Activated T-cell treated with anti-CD3 and anti-CD28 coated beads for 24 hours (primary cell): ENCODE measurements around the gene RASA4.
"Not testable (repeated sequence)": the region's sequence is repeated elsewhere in the genome, so short reads cannot be mapped to it uniquely, and the experiment has no call there.

Source experiments
- DNase-seq: peaks from one replicate; pipeline ENCODE4 v3.0.0-alpha.2; 2020; ENCODE audit warnings: low read depth

The RASA4 gene

DNA sequence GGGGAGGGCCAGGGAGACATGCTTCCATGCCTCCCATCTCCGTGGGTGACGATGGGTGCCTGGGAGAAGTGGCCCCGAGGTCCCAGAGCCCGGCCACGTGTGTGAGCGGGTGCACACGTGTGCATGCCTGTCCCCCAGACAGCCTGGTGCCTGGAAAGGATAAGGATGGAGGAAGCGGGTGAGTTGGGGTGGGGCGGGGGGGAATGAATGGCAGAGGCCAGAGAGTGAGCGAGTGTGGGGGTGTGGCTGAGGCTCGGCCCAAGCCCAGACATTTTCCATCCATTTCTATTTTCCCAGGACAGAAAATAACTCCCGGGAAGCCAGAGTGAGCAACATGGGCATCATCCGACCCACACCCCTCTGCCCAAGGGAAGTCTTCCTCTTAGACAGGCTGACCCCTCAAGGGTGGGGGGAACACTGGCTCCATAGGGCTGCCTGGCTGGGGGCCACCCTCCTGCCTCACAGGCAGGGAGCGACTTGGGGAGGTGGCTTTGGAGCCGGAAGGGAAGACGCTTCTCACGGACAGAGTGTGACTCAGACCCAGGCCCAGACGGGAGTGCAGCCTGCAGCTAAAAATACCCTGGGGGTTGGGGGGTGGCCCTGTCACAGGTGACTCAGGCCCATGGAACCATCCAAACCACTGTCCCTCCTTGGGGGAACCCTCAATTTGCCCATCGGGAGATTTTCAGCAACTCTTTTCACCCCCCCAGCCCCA is 12.0 kb downstream of the RASA4 start:
- DNase-seq, result not testable (repeated sequence)

DNA sequence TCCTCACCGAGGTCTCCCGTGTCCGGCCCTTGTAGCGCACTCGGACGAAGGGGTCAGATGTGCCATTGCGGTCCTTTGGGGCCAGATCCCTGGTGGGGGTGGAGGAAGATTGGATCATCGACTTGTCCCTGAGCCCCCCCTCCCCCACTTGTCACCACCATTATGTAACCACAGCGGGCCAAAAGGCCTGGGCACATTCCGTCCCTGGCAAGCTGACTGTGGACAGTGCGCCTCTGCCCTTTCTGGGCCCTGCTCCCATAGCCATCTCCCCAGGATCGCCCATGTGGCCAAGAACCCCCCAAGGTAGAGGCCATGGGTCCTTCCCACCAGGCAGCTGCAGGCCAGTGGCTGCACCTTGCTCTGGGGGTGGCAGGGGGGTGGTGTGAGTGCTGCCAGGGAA is 14.2 kb downstream of the RASA4 start:
- not testable (repeated sequence) for DNase-seq

DNA sequence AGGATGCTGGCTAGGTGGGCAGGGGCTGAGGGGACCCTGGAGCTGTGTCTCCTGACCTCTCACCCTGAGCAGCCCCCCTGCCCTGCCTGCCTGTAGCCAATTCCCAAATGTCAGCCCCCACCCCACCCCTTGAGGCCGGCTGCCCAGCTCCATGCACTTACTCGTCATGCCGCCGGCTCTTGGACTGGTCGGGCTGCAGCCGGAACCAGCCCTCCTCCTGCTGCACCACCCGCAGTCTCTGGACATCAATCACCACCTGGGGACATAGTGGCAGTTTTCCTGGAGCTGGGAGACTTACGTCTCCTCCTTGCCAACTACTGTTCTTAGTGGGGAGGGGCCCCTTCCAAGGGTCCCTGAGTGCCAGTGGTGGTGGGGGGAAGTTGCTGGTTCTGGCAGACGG is 16.9 kb downstream of the RASA4 start:
- not testable (repeated sequence) for DNase-seq

DNA sequence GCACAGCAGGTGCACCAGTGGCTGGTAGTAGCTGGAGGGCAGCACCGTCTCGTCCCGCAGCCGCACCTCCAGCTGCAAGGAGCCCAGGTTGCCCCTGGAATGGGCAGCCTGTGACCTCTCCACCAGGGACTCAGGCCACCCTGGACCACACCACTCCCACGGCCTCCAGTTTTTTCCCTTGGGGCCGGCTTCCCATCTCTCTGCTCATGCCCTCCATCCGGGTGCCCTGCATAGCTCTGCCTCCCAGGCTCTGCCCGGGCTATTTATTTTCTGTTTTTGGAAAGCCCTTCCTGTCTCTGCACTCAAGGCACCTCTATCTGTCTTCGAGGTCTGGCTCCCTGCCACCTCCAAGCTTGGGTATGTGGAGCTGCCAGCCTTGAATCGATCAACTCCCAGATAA is 20.5 kb downstream of the RASA4 start:
- DNase-seq, result not testable (repeated sequence)

DNA sequence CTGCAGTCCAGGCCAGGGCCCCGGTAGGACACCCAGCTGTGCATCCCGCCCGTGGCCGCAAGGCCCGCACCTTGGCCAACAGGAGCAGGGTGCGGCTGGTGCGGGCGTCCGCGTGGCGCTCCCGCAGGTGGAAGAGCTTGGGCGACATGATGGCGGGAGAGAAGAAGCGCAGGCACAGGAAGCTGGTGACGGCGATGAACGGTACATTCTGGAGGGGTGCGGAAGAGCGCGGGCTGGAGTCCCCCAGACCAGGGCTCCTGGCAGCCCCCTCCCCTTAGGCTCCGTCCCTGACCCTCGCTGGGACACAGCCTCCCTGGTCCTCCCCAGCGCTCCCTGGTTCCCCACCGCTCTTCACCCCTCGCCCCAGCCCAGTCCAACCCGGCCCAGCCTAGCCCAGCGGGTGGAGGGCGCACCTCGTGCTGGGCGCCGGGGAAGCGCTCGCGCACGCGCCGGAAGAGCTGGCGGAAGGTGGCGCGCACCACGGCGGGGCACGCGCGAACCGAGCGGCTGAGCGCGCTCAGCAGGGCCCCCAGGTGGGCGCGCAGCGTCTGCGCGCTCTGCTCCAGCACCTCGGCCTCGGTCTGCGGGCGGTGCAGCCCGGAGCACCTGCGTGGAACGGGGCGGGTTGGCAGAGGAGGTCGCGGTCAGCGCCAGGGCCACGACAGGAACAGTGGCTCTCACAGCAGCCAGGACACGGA is 22.8 kb downstream of the RASA4 start:
- DNase-seq, result not testable (repeated sequence)

DNA sequence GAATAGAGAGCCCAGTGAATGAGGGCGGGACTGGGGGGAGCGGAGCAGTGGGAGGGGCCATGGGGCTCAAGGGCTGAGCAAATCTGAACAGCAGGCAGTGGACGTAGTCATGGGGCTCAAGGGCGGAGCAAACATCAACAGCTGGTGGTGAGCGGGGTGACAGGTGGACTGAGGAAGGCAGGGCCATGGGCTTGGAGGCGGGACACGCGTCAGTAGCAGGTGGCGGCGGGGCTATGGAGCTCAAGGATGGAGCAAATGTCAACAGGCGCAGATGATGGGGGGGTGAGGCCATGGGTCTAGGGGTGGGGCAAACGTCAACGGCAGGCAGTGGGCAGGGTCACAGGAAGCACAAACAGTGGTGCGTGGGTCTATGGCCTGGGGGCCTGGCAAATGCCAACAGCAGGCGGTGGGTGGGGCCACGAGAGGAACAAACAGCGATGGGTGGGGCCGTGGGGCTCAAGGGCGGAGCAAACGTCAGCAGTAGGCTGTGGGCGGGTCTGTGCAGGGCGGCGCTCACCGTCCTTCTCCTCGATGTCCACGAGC is 24.0 kb downstream of the RASA4 start:
- not testable (repeated sequence) for DNase-seq

DNA sequence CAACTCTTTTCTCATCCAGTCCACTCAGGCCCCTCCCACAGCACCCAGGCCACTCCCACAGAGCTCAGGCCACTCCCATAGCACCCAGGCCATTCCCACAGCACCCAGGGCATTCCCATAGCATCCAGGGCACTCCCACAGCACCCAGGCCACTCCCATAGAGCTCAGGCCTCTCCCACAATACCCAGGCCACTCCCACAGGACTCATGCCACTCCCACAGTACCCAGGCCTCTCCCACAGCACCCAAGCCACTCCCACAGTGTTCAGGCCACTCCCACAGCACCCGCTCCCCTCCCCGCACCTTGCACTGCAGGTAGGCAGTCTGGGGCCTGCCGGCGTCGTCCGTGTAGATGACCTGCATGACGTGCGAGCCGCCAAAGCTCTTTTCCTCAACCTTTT is 26.7 kb downstream of the RASA4 start:
- not testable (repeated sequence) for DNase-seq

DNA sequence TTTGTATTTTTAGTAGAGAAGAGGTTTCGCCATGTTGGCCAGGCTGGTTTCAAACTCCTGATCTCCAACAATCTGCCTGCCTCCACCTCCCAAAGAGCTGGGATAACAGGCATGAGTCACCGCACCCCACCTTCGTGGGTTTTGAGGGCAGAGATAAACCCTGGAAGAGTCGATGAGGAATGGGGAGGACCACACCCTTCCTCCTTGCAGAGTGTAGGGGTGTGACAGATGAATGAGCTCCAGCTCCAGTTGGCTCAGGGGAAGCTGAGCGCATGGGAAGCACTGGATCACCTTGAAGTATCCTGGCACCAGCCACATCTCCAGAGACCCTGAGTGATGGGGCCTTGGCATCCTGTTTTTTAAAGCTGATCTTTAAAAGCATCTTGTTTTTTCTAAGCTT is 33.1 kb downstream of the RASA4 start:
- not testable (repeated sequence) for DNase-seq

DNA sequence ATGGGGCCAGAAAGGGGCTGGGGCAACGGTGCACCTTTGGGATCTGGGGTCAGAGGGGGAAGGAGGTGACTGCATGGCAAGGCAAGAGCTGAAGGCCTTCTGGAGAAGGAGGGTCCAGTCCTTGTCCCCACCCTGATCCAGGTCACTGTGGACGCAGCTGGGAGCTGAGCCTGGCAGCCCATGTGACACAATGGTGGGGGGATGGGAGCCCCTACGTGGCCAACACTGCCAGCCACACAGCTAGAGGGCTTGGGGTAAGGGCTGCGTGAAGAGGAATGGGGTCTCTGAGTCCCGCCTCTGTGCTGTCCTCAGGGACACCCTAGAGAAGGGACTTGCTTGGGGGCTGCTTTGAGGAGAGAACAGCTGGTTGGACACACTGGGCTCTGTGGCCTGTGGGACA is 34.8 kb downstream of the RASA4 start:
- DNase-seq, result not testable (repeated sequence)

DNA sequence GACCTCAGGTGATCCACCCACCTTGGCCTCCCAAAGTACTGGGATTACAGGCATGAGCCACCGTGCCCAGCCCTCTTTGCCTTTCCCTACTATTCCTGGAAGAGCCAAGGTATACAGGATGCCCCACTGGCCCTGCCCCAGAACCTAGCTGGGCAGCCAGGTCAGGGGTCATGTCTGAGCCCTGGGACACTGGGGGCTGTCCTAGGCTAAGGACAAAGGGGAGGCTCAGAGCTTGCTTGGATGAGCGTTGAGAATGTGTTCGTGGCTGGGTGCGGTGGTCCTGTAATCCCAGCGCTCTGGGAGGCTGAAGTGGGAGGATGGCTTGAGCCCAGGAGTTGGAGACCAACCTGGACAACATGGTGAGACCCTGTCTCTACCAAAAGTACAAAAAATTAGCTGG is 38.1 kb downstream of the RASA4 start:
- not testable (repeated sequence) for DNase-seq

DNA sequence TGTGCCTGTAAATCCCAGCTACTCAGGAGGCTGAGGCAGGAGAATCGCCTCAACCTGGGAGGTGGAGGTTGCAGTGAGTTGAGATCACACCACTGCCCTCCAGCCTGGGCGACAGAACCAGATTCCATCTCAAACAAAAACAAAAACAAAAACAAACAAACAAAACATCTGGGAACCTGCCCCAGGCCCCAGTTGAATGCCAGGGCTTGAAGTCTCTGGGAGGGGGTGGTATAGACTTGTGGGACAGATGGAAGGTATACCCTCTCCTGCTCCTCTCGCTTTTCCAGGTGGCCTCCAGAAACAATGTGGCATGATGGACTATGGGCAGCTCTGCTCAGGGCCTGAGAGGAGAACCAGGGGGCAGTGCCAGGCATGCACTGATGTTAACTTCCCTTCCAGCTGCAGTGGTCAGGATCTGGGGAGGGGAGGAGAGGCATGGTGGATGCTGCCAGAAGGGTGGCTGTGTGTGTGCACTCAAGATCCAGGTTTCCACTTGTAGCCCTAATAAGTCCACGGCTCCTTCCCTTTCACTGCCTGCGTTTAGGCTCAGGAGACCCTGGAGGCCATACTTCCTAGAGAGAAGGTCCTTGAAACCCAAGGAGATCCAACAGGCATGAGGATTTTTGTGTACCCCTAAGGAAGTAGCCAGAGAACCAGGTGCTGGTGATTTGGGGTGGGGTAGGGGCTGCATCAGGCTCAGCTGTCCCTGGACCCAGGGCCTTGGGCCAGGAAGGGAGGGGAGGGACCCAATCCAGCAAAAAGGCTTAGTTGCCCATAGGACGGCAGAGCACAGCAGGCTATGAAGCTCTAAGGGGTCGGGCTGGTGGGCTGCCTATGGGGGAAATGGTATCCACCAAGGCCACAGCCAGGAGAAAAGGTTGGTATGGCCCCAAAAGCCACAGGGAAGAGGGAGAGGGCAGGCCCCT is 39.0 kb downstream of the RASA4 start:
- not testable (repeated sequence) for DNase-seq

DNA sequence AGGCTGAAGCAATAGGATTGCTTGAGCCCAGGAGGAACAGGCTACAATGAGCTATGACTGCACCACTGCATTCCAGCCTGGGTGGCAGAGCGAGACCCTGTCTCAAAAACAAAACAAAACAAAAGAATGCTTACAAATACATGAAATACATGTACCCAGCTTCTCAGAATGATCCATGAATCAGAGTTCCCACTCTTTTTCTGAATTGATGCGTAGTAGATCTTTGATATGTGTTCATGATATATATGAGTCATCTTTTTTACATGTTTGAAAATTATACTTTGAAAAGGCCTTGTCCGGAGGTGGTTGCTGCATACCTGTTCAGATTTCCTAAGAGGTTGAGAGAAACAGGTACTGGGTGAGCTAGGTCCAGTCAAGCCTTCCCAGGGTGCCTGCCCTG is 40.2 kb downstream of the RASA4 start:
- DNase-seq, result not testable (repeated sequence)

DNA sequence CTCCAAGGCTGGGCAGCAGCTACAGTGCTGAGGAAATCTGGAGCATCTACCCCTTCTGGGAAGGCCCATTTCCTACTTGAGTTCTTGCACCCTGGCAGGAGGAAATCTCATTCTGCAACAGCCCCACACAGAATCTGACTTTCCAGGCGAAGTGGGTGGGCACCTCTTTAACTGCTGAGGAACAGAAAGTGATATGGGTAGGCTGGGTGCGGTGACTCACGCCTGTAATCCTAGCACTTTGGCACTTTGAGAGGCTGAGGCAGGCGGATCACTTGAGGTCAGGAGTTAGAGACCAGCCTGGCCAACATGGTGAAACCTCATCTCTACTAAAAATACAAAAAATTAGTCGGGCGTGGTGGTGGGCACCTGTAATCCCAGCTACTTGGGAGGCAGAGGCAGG is 41.9 kb downstream of the RASA4 start:
- DNase-seq, result not testable (repeated sequence)

DNA sequence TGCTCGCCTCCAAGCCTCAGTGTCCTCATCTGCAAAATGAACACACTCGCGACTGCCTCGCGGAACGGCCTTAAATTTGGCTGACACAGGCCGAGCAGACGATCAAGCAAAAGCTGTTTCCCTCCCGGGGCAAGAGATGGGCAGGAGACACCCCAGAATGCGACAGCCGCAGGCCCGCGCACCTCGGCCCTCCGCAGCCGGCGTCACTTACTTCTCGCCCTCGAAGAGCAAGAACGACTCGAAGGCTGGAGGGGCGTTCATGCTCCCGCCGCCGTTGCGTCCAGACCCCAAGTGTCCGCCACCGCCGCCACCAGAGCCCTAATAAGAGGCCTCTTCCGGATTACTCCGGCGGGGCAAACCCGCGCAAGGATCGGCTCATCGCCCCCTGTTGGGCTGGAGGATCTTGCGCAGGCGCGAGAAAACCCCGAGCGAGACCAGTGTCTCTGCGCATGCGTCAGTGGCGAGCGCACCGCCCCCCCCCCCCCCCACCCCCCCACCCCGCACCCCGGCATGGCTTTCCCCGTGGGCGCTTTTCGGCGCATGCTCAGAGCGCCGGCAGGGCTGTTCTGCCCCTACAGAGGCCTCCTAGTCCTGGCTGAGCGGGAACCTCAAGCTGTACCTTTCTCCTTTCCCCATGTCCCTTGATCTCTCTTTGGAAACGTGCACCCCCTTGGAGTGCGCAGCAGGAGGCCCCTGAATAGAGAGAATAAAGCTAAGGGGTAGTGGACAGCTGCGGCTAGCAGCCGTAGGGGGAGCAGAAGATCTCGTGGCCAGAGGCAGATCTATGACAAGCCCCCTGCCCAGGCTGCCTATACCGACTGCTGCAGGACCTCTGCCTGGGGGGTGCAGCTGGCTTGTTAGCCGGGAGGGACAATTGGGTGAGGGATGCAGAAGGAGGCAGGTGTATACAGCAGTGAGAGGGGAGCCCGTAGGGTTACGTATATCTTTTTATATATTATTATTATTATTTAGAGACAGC is 44.0 kb downstream of the RASA4 start, which contains the start of gene POLR2J3:
POLR2J3 (minus strand) TSS at position 323 of the 979 bp plus-strand sequence; CDS start at position 261, 62 bp downstream.
- peak; percentile 100 for DNase-seq

DNA sequence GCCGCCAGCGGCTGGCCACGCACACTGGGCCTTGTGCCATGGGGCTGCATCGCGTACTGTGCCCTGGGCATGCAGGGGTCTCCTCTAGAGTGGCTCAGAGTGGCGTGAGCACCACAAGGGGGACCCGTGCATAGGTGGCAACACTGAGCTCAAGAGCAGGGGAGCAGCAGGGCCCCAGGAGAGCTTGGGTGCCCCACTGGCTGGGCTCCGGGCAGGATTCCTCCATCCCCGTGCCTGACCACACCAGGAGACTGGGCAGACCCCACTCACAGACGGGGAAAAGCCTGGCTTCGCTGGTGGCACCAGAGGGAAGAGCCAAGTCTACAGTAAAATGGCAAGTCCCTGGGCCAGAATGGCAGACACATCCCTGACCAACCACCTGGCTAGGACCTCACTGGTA is 47.9 kb downstream of the RASA4 start:
- not testable (repeated sequence) for DNase-seq

DNA sequence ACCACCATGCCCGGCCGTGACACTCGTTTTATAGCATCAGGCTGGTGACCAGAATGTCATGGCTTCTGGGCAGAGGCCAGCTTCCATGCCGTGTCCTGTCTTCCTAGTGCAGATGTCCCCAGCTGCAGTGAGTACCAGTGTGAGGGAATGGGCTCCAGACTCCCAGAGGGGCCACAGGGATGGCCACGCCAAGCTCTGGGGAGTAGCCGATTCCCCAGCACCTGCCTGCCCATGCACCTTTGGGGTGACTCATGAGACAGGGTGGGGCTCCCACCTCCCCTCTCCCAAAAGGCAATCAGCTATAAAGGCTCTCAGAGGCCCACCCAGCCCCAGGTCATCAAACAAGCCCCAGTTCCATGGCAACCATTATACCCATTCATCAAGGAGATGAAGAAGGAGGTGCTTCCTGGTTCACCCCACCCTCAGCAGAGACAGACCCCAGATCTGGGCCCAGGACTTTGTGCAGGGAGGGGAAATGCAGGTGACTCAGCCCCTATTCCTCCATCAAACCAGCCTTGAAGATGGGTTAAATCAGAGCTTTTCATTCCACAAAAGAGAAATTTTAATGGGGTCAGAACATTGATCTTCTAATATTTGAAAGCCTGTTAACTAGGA is 65.6 kb downstream of the RASA4 start, which contains the start of gene SPDYE2:
SPDYE2 (plus strand) TSS at position 419 of the 615 bp plus-strand sequence. CDS start 2,030 bp downstream, outside the sequence.
- DNase-seq, result not testable (repeated sequence)

DNA sequence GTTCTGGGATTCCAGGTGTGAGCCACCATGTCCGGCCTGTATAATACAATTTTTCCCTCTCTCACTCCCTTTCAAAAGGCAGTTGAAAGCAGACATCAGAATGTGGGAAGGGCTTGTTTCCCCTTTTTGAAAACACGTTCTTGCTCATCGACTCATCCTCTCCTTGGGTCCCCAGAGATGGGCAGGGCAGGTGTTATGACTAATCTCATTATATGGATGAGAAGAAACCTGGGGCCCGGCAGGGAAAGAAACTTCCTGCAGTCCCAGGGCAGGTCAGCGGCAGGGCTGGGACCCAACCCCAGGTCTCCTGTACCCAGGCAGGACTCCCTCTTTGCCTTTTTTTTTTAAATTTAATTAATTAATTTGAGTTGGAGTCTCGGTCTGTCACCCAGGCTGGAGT is 70.2 kb downstream of the RASA4 start:
- DNase-seq, result not testable (repeated sequence)

DNA sequence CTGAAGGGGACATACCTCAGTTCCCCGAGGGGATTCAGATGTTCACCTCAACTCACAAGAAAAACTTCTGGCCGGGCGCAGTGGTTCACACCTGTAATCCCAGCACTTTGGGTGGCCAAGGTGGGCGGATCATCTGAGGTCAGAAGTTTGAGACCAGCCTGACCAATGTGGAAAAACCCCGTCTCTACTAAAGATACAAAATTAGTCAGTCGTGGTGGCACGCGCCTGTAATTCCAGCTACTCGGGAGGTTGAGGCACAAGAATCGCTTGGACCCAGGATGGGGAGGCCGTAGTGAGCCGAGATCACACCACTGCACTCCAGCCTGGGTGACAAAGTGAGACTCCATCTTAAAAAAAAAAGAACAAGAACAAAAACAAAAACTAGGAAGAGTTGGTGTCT is 71.3 kb downstream of the RASA4 start:
- not testable (repeated sequence) for DNase-seq

DNA sequence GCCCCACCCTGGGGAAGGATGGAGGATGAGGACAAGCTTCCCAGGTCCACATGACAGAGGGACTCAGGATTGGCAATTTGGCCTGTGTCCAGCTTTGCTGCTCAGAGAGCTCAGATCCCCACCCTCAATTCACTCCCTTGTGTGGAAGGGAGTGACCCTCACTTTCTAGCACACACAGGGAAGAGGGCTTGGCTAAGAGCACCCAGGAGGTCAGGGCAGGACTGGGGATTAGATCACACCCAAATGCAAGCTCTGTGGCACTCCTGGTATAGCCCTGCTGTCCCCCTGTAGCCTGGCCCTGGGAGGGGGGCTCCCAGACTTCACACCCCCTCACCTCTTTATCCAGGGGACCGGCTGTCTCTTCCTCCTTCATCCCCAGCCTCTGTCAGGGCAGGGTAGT is 72.2 kb downstream of the RASA4 start:
- not testable (repeated sequence) for DNase-seq

DNA sequence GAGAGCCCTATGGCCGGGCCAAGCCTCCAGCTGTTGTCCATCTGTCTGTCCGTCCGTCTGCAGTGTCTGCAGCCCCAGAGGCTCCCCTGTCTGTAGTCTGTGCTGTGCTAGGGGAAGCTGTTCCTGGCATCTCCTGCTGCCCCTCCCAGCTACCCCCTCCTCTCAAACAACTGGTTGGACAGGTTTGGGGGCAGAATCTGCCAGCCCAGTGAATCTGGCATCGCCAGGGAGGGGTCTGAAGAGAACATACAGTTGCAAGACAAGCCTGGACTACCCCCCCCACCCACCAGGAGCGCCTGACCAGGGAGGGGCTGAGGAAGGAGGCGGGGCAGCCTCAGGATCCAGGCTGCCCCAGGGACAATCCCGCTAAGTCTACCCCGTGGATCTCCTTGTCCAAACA is 73.0 kb downstream of the RASA4 start, which contains the start of gene UPK3BL2:
UPK3BL2 (minus strand) TSS at position 101 of the 400 bp plus-strand sequence; CDS start at position 41, 60 bp downstream.
- DNase-seq, result not testable (repeated sequence)
